OCI-LY3 (cell line): ENCODE data around the gene HDAC8.

Experiments
- EZH2phosphoT487 ChIP-seq: fragments of 200-600 bp; shearing (Covaris generic); IDR thresholded peaks from 2 replicates; pipeline ENCODE4 v1.6.1; 2018; ENCODE audit warnings: antibody characterized with exemption, mixed run types, low read depth
- TF ChIP-seq, protein P1 (sequence below): fragments of 200-600, 300-600 bp; sonication (generic); IDR thresholded peaks from 2 replicates; pipeline ENCODE4 v1.5.1; 2014; ENCODE audit warnings: antibody characterized with exemption, low read length, low read depth

DNA sequence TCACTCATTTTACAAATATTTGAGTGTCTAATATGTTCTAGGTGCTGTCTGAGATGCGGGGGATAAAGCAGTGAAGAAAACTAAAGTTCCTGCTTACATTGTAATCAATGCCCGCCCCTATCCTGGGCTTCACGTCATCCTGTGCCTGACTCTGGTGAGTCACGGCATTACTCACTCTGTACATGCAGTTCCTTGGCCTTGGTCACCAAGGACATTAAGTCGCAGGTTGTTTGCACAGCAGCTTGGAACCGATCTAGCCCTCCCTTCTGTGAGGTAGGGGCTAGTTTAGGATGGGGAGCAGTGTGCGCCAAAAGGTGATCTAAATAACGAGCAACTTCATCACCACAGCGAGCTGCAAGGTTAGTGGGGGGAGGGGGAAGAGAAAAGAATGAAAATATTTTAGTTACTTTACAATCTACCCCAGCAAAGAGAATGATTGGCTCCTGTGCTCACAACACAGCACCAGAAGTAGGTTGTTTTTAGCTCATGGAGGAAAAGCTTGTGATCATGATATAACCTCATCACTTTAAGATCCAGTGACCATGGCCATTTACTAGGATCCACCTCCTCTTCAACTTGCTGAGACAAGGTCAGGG is 48.0 kb upstream of the HDAC8 start:
- TF ChIP-seq, protein P1, sequence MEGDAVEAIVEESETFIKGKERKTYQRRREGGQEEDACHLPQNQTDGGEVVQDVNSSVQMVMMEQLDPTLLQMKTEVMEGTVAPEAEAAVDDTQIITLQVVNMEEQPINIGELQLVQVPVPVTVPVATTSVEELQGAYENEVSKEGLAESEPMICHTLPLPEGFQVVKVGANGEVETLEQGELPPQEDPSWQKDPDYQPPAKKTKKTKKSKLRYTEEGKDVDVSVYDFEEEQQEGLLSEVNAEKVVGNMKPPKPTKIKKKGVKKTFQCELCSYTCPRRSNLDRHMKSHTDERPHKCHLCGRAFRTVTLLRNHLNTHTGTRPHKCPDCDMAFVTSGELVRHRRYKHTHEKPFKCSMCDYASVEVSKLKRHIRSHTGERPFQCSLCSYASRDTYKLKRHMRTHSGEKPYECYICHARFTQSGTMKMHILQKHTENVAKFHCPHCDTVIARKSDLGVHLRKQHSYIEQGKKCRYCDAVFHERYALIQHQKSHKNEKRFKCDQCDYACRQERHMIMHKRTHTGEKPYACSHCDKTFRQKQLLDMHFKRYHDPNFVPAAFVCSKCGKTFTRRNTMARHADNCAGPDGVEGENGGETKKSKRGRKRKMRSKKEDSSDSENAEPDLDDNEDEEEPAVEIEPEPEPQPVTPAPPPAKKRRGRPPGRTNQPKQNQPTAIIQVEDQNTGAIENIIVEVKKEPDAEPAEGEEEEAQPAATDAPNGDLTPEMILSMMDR, result no peak
- no peak for TF ChIP-seq EZH2phosphoT487
